Panc1 (cell line): ENCODE results near the gene YKT6. TPM values are rescaled to one million over a fixed set of nuclear protein-coding genes. Genes with fewer than 3 reads are reported as not detected.
"Not testable (repeated sequence)": the region's sequence is repeated elsewhere in the genome, so short reads cannot be mapped to it uniquely, and the experiment has no call there.

Source experiments
- ATAC-seq: fragments of 200-7000 bp; cut with Tn5 transposase; 2 replicates; pipeline ENCODE4 v1.9.1; 2020; ENCODE audit warnings: mild to moderate bottlenecking, moderate library complexity
- BruUV-seq: library from RNA; stranded (reverse); fragments of 400-500 nt; replicated peaks from 2 replicates; lab custom pipeline; 2021; lab: Mats Ljungman, UMichigan
- CTCF ChIA-PET: fragments of 300-600 bp; sonication (Branson Sonifier 250); formaldehyde crosslinking; loops from one replicate; lab custom pipeline; 2022; ENCODE audit warnings: antibody characterized with exemption; lab: Charles Lee
- POLR2A ChIA-PET: fragments of 300-600 bp; sonication (Branson Sonifier 250); formaldehyde crosslinking; loops from one replicate; lab custom pipeline; 2022; ENCODE audit warnings: antibody characterized with exemption; lab: Charles Lee
- DNase-seq: peaks from one replicate; pipeline ENCODE4 v3.0.0-alpha.2; 2010; ENCODE audit warnings: low read depth, low spot score
- H3K27ac ChIP-seq: 2 replicates; pipeline ENCODE4 v1.5.1; 2011; ENCODE audit warnings: mild to moderate bottlenecking, low read length, inconsistent platforms
- H3K27me3 ChIP-seq: fragments of 200-500 bp; sonication (Bioruptor generic); 2 replicates; pipeline ENCODE4 v1.6.0; 2014; ENCODE audit warnings: low read length, inconsistent platforms; ENCODE audit not compliant: control insufficient read depth, insufficient read depth
- H3K36me3 ChIP-seq: fragments of 200-500 bp; sonication (Bioruptor generic); 2 replicates; pipeline ENCODE4 v1.5.1; 2014; ENCODE audit warnings: inconsistent platforms, mild to moderate bottlenecking, low read length, moderate library complexity; ENCODE audit not compliant: control insufficient read depth, insufficient read depth
- H3K4me1 ChIP-seq: 2 replicates; pipeline ENCODE4 v1.5.1; 2011; ENCODE audit warnings: inconsistent platforms, mild to moderate bottlenecking, low read length, moderate library complexity; ENCODE audit not compliant: control insufficient read depth, insufficient read depth
- H3K4me3 ChIP-seq, 2 experiments: 2 replicates each; pipeline ENCODE4 v1.5.1; 2011 to 2012; ENCODE audit warnings: low read depth in 2 of 2, low read length in 2 of 2, mild to moderate bottlenecking in 2 of 2, inconsistent platforms in 1 of 2, moderate library complexity in 1 of 2
- H3K9me3 ChIP-seq: fragments of 200-500 bp; sonication (Bioruptor generic); 2 replicates; pipeline ENCODE4 v1.5.1; 2014; ENCODE audit warnings: low read depth, mild to moderate bottlenecking, inconsistent platforms, low read length, moderate library complexity; ENCODE audit not compliant: control insufficient read depth, insufficient read depth
- POLR2AphosphoS5 ChIP-seq: IDR thresholded peaks from 2 replicates; pipeline ENCODE4 v1.6.1; 2012; ENCODE audit warnings: mild to moderate bottlenecking, low read depth, low read length, moderate library complexity
- SIN3A ChIP-seq: IDR thresholded peaks from 2 replicates; pipeline ENCODE4 v1.6.1; 2012; ENCODE audit warnings: low read depth, mild to moderate bottlenecking, low read length, moderate library complexity, borderline replicate concordance; ENCODE audit not compliant: insufficient read depth
- TCF7L2 ChIP-seq: IDR thresholded peaks from 2 replicates; pipeline ENCODE4 v1.6.1; 2011; ENCODE audit warnings: mild to moderate bottlenecking, low read depth, low read length, inconsistent platforms
- in situ Hi-C: cut with HindIII; loops from 2 replicates; pipeline ENCODE4 v1.10.0; 2016; ENCODE audit warnings: low sequenced_read_pairs, low pct_unique_long_range_greater_than_20kb
- intact Hi-C: fragments of 100-400 bp; cut with micrococcal nuclease; formaldehyde crosslinking; loops from one replicate; pipeline ENCODE4 v1.10.0; 2022; ENCODE audit not compliant: unreplicated experiment
- total RNA-seq: library from RNA; stranded (reverse); gene quantifications from one replicate; pipeline ENCODE4 v1.2.1, GENCODE V29; 2021; ENCODE audit not compliant: unreplicated experiment
- TF ChIP-seq, protein P1 (sequence below), 2 experiments: IDR thresholded peaks; 2 replicates each; pipeline ENCODE4 v1.6.1; 2011 to 2012; ENCODE audit warnings: low read depth in 2 of 2, control low read depth in 1 of 2, low read length in 1 of 2, mild to moderate bottlenecking in 1 of 2, moderate library complexity in 1 of 2; ENCODE audit not compliant: insufficient read depth in 1 of 2
- TF ChIP-seq, protein P2 (sequence below): fragments of 450-650 bp; IDR thresholded peaks from 2 replicates; pipeline ENCODE4 v1.5.1; 2017; ENCODE audit warnings: mild to moderate bottlenecking

The YKT6 gene
- total RNA-seq, 1 experiment from 2014 or later: 207 TPM

DNA sequence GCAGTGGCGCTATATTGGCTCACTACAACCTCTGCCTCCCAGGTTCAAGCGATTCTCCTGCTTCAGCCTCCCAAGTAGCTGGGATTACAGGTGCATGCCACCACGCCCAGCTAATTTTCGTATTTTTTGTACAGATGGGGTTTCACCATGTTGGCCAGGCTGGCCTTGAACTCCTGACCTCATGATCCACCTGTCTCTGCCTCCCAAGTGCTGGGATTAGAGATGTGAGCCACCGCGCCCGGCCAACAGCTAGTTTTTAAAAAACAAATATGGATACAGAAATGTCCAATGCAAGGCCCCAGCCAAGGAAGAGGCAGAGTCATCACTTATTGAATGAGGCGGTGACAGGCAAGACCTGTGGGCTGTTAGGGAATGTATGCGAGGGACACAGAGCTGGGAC, 28.9 kb upstream of the YKT6 start:
- H3K27me3 ChIP-seq, H3K4me1 ChIP-seq, BruUV-seq, intact Hi-C loops, ATAC-seq, in situ Hi-C loops, H3K27ac ChIP-seq, H3K36me3 ChIP-seq, CTCF ChIA-PET, DNase-seq, H3K4me3 ChIP-seq, H3K9me3 ChIP-seq: not testable (repeated sequence)
- POLR2A ChIA-PET: interaction anchor here (0.6 kb wide), 1 partner anchor 10 kb away, joined by 3 read pairs; no protein-coding TSS in a partner anchor

DNA sequence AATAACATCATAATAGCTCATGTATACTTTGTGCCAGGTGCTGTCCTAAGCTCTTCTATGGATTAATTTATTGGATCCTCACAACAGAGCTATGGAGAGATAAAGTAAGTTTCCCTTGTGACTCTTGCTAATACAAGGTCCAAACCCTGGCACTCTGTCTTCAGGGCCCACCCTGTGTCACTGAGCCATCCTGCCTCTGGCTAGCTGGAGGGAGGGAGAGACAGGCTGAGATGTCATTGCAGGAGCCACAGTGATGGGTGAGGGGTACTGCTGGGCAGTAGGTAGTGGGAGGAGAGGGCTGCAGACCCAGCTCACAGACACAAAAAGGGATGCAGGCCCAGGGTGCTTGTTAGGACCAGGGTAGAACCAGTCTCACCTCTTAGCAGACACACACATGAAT, 28.4 kb upstream of the YKT6 start:
- no peak overlapping the region for H3K4me3 ChIP-seq
- ChIA-PET CTCF (no interaction called here), POLR2A (interaction anchor here (0.6 kb wide), 1 partner anchor 9 kb away, joined by 3 read pairs; no protein-coding TSS in a partner anchor)
- no peaks in the 10 kb centered on the region for H3K4me1 ChIP-seq
- BruUV-seq: no TSS peak
- in situ Hi-C loops: no loop called here
- H3K27ac ChIP-seq: no peak overlapping the region
- no peaks in the 10 kb centered on the region for H3K27me3 ChIP-seq
- TF ChIP-seq, protein P1, sequence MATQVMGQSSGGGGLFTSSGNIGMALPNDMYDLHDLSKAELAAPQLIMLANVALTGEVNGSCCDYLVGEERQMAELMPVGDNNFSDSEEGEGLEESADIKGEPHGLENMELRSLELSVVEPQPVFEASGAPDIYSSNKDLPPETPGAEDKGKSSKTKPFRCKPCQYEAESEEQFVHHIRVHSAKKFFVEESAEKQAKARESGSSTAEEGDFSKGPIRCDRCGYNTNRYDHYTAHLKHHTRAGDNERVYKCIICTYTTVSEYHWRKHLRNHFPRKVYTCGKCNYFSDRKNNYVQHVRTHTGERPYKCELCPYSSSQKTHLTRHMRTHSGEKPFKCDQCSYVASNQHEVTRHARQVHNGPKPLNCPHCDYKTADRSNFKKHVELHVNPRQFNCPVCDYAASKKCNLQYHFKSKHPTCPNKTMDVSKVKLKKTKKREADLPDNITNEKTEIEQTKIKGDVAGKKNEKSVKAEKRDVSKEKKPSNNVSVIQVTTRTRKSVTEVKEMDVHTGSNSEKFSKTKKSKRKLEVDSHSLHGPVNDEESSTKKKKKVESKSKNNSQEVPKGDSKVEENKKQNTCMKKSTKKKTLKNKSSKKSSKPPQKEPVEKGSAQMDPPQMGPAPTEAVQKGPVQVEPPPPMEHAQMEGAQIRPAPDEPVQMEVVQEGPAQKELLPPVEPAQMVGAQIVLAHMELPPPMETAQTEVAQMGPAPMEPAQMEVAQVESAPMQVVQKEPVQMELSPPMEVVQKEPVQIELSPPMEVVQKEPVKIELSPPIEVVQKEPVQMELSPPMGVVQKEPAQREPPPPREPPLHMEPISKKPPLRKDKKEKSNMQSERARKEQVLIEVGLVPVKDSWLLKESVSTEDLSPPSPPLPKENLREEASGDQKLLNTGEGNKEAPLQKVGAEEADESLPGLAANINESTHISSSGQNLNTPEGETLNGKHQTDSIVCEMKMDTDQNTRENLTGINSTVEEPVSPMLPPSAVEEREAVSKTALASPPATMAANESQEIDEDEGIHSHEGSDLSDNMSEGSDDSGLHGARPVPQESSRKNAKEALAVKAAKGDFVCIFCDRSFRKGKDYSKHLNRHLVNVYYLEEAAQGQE (IDR thresholded peaks at IDR 0.05; ENCODE audit: insufficient read depth in 1 of 2, low read depth in 2 of 2, low read length in 1 of 2): no peak
- TF ChIP-seq POLR2AphosphoS5 (no peak), SIN3A (no peak), TCF7L2 (no peak)
- TF ChIP-seq, protein P2, sequence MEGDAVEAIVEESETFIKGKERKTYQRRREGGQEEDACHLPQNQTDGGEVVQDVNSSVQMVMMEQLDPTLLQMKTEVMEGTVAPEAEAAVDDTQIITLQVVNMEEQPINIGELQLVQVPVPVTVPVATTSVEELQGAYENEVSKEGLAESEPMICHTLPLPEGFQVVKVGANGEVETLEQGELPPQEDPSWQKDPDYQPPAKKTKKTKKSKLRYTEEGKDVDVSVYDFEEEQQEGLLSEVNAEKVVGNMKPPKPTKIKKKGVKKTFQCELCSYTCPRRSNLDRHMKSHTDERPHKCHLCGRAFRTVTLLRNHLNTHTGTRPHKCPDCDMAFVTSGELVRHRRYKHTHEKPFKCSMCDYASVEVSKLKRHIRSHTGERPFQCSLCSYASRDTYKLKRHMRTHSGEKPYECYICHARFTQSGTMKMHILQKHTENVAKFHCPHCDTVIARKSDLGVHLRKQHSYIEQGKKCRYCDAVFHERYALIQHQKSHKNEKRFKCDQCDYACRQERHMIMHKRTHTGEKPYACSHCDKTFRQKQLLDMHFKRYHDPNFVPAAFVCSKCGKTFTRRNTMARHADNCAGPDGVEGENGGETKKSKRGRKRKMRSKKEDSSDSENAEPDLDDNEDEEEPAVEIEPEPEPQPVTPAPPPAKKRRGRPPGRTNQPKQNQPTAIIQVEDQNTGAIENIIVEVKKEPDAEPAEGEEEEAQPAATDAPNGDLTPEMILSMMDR: no peak
- intact Hi-C loops: no loop called here
- no peaks in the 10 kb centered on the region for H3K9me3 ChIP-seq
- no peak for DNase-seq
- no peak for ATAC-seq
- no peaks in the 10 kb centered on the region for H3K36me3 ChIP-seq

DNA sequence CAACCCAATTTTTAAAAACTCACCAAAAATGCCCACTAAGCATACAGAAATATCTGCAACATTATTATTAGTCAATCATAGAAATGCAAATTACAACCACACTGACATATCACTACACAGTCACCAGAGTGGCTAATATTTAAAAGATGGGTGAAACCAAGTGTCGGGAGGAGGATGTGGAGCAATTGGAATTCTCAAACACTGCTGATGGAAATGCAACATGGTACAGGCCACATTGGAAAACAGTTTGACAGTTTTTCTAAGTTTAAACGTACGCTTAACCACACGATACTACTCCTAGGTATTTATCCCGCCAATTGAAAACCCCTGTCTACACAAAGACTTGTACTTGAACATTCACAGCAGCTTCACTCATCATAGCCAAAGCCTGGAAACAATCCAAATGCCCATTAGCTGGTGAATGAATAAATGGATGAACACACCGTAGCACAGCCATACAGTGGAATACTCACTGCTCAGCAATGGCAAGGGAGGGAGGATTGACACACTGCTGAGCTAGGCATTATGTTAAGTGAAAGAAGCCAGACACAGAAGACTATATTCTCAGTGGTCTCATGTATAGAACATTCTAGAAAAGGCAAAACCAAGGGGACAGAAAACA, 27.9 kb upstream of the YKT6 start:
- no TSS peak for BruUV-seq
- H3K4me1 ChIP-seq: no peaks in the 10 kb centered on the region
- CTCF ChIA-PET: no interaction called here
- intact Hi-C loops (no loop called here), in situ Hi-C loops (no loop called here)
- POLR2A ChIA-PET: no interaction called here
- H3K4me3 ChIP-seq: no peak overlapping the region
- no peak for ATAC-seq
- DNase-seq: no peak
- no peaks in the 10 kb centered on the region for H3K9me3 ChIP-seq
- H3K27ac ChIP-seq: no peak overlapping the region
- no peaks in the 10 kb centered on the region for H3K27me3 ChIP-seq
- TF ChIP-seq, protein P1 (IDR thresholded peaks at IDR 0.05; ENCODE audit: insufficient read depth in 1 of 2, low read depth in 2 of 2, low read length in 1 of 2): no peak
- TF ChIP-seq, protein P2: no peak
- no peak for TF ChIP-seq SIN3A
- no peak for TF ChIP-seq POLR2AphosphoS5
- TF ChIP-seq TCF7L2: no peak
- no peaks in the 10 kb centered on the region for H3K36me3 ChIP-seq
